ENCODE results near the gene GMPR2.

The GMPR2 gene

DNA sequence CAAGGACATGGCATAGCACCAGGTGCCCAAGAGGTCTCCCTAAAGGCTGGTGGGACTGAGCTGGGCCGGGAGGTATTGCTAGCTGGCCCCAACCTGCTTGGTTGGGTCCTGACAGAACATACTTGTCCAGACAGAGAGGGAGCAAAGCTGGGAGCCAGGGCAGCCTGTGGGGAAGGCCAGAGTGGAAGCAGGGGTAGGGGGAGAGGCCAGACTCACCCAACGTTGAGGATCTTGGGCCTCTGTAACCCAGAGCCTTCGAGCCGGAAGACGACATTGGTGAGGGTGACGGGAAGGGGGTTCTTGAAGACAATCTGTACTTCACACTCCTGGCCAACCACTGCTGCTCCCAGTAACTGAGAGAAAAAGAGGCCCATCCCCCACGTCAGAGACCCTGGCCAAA, 21.2 kb downstream of the GMPR2 start:
- Histone ChIP-seq H3K27ac (ENCODE audit: low read depth, low read length, poor library complexity, severe bottlenecking) (no peak overlapping the region), H3K27me3 (ENCODE audit: insufficient read depth, low read length) (no peaks in the 10 kb centered on the region), H3K9me3 (ENCODE audit: low read length) (no peaks in the 10 kb centered on the region), H4K20me1 (ENCODE audit: insufficient read depth, low read length) (no peaks in the 10 kb centered on the region), H3K4me1 (ENCODE audit: insufficient read depth, low read length, severe bottlenecking) (no peaks in the 10 kb centered on the region), H3K36me3 (ENCODE audit: insufficient read depth, low read length) (no peaks in the 10 kb centered on the region), H3K9ac (ENCODE audit: low read length) (no peak overlapping the region), H3K9me2 (ENCODE audit: low read depth, low read length) (no peaks in the 10 kb centered on the region), H3K4me2 (ENCODE audit: low read length) (no peak overlapping the region), H3K4me3 (ENCODE audit: low read depth, low read length, poor library complexity, severe bottlenecking) (no peak overlapping the region), H3F3A (ENCODE audit: insufficient read depth, low read length) (no peaks in the 10 kb centered on the region), H3K79me2 (ENCODE audit: insufficient read depth, low read length) (no peaks in the 10 kb centered on the region), H2AFZ (ENCODE audit: low read length) (no peak overlapping the region)
- TF ChIP-seq EZH2 (IDR thresholded peaks at IDR 0.05; ENCODE audit: borderline replicate concordance, low read length) = no peak
- TF ChIP-seq, protein P1, sequence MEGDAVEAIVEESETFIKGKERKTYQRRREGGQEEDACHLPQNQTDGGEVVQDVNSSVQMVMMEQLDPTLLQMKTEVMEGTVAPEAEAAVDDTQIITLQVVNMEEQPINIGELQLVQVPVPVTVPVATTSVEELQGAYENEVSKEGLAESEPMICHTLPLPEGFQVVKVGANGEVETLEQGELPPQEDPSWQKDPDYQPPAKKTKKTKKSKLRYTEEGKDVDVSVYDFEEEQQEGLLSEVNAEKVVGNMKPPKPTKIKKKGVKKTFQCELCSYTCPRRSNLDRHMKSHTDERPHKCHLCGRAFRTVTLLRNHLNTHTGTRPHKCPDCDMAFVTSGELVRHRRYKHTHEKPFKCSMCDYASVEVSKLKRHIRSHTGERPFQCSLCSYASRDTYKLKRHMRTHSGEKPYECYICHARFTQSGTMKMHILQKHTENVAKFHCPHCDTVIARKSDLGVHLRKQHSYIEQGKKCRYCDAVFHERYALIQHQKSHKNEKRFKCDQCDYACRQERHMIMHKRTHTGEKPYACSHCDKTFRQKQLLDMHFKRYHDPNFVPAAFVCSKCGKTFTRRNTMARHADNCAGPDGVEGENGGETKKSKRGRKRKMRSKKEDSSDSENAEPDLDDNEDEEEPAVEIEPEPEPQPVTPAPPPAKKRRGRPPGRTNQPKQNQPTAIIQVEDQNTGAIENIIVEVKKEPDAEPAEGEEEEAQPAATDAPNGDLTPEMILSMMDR (IDR thresholded peaks at IDR 0.05; ENCODE audit: low read length) = no peak

DNA sequence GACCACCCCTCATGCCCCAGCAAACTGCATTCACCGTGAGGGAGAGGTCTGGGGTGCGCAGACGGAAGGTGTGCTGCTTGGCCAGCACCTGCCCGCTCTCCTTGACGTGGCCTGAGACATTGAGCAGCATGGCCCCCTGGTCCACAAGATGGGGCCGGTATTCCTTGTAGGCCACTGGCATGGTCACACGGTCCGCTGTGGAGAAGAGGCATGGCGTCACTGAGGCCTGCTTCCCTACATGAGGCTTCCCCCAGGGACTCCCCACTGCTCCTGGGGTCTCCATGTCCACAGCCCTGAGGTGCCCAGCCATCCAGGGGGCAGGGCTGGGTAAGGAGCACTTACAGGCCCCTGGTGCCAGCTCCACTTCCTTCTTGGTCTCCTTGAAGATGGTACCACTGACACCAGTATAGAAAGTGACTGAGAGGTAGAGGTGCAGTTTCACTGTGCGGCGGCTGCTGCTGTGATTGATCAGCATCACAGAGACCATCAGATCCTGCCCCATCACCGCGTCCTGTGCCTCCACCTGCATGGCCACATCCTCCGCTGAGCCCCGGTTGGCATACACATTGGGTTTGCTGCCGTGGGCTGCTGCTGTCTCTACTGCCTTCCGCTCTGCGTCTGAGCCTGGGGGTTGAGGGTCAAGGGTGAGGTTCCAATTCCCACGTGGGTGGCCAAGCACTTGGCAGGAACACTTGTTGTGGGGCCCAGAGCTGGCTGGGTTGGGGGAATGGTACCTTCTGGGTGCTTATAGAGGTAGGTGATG, 22.1 kb downstream of the GMPR2 start:
- Histone ChIP-seq H3F3A (ENCODE audit: insufficient read depth, low read length) (no peaks in the 10 kb centered on the region), H2AFZ (ENCODE audit: low read length) (no peak overlapping the region), H3K9me2 (ENCODE audit: low read depth, low read length) (no peaks in the 10 kb centered on the region), H3K4me1 (ENCODE audit: insufficient read depth, low read length, severe bottlenecking) (no peaks in the 10 kb centered on the region), H3K27me3 (ENCODE audit: insufficient read depth, low read length) (no peaks in the 10 kb centered on the region), H3K79me2 (ENCODE audit: insufficient read depth, low read length) (no peaks in the 10 kb centered on the region), H3K4me2 (ENCODE audit: low read length) (no peak overlapping the region), H3K4me3 (ENCODE audit: low read depth, low read length, poor library complexity, severe bottlenecking) (no peak overlapping the region), H3K36me3 (ENCODE audit: insufficient read depth, low read length) (no peaks in the 10 kb centered on the region), H3K9ac (ENCODE audit: low read length) (no peak overlapping the region), H4K20me1 (ENCODE audit: insufficient read depth, low read length) (no peaks in the 10 kb centered on the region), H3K27ac (ENCODE audit: low read depth, low read length, poor library complexity, severe bottlenecking) (no peak overlapping the region), H3K9me3 (ENCODE audit: low read length) (no peaks in the 10 kb centered on the region)
- no peak for TF ChIP-seq EZH2 (IDR thresholded peaks at IDR 0.05; ENCODE audit: borderline replicate concordance, low read length)
- TF ChIP-seq, protein P1 (IDR thresholded peaks at IDR 0.05; ENCODE audit: low read length) = no peak

- Histone ChIP-seq H3F3A (ENCODE audit: insufficient read depth, low read length) (no peaks in the 10 kb centered on the region), H4K20me1 (ENCODE audit: insufficient read depth, low read length) (no peaks in the 10 kb centered on the region), H3K9me2 (ENCODE audit: low read depth, low read length) (no peaks in the 10 kb centered on the region), H3K36me3 (ENCODE audit: insufficient read depth, low read length) (no peaks in the 10 kb centered on the region), H3K27ac (ENCODE audit: low read depth, low read length, poor library complexity, severe bottlenecking) (no peak overlapping the region), H3K79me2 (ENCODE audit: insufficient read depth, low read length) (no peaks in the 10 kb centered on the region), H3K4me2 (ENCODE audit: low read length) (no peak overlapping the region), H2AFZ (ENCODE audit: low read length) (no peak overlapping the region), H3K9me3 (ENCODE audit: low read length) (no peaks in the 10 kb centered on the region), H3K9ac (ENCODE audit: low read length) (no peak overlapping the region), H3K4me3 (ENCODE audit: low read depth, low read length, poor library complexity, severe bottlenecking) (no peak overlapping the region), H3K4me1 (ENCODE audit: insufficient read depth, low read length, severe bottlenecking) (no peaks in the 10 kb centered on the region), H3K27me3 (ENCODE audit: insufficient read depth, low read length) (no peaks in the 10 kb centered on the region)
- TF ChIP-seq, protein P1 (IDR thresholded peaks at IDR 0.05; ENCODE audit: low read length) = no peak
- no peak for TF ChIP-seq EZH2 (IDR thresholded peaks at IDR 0.05; ENCODE audit: borderline replicate concordance, low read length)
These were observed 22.7 kb downstream of the GMPR2 start for GRCh38 chr14:24255438-24255837.

Measured in OCI-LY1 (cell line).